HepG2 (cell line): ENCODE results near the gene SORBS2. TPM values are rescaled to one million over a fixed set of nuclear protein-coding genes. Genes with fewer than 3 reads are reported as not detected.

Experiments used
- ATAD3A ChIP-seq: sonication (generic); formaldehyde crosslinking; IDR thresholded peaks from 2 replicates; pipeline ENCODE4 v1.4.0; 2020; ENCODE audit warnings: missing genetic modification reagents
- CERS6 ChIP-seq: sonication (generic); formaldehyde crosslinking; IDR thresholded peaks from 2 replicates; pipeline ENCODE4 v1.5.0; 2020; ENCODE audit warnings: missing genetic modification reagents
- DNMT1 ChIP-seq: sonication (generic); formaldehyde crosslinking; IDR thresholded peaks from 2 replicates; pipeline ENCODE4 v1.5.1; 2020; ENCODE audit warnings: mild to moderate bottlenecking, missing genetic modification reagents
- ERF ChIP-seq: IDR thresholded peaks from 2 replicates; pipeline ENCODE4 v1.6.1; 2018; ENCODE audit warnings: missing biosample characterization, missing genetic modification reagents
- FOXO1 ChIP-seq: sonication (generic); formaldehyde crosslinking; IDR thresholded peaks from 2 replicates; pipeline ENCODE4 v1.4.0; 2020; ENCODE audit warnings: missing genetic modification reagents
- FOXO4 ChIP-seq: sonication (generic); formaldehyde crosslinking; conservative IDR thresholded peaks from 2 replicates; pipeline ENCODE4 v1.8.1; 2023; ENCODE audit warnings: missing genetic modification reagents
- HIC2 ChIP-seq: sonication (generic); formaldehyde crosslinking; IDR thresholded peaks from 2 replicates; pipeline ENCODE4 v1.9.0; 2022; ENCODE audit warnings: low read depth, missing genetic modification reagents
- NFAT5 ChIP-seq: sonication (generic); formaldehyde crosslinking; IDR thresholded peaks from 2 replicates; pipeline ENCODE4 v1.4.0; 2020; ENCODE audit warnings: missing genetic modification reagents
- PAF1 ChIP-seq: IDR thresholded peaks from 2 replicates; pipeline ENCODE4 v1.6.1; 2016; ENCODE audit warnings: missing genetic modification reagents, missing compliant biosample characterization
- PAX8 ChIP-seq: sonication (generic); formaldehyde crosslinking; IDR thresholded peaks from 2 replicates; pipeline ENCODE4 v1.8.0; 2022; ENCODE audit warnings: mild to moderate bottlenecking, missing genetic modification reagents, borderline replicate concordance
- RELA ChIP-seq: sonication (generic); formaldehyde crosslinking; IDR thresholded peaks from 2 replicates; pipeline ENCODE4 v1.4.0; 2020; ENCODE audit warnings: missing genetic modification reagents
- TERF1 ChIP-seq: sonication (generic); formaldehyde crosslinking; IDR thresholded peaks from 2 replicates; pipeline ENCODE4 v1.8.0; 2022; ENCODE audit warnings: mild to moderate bottlenecking, missing genetic modification reagents, moderate library complexity
- ZFP62 ChIP-seq: sonication (generic); formaldehyde crosslinking; IDR thresholded peaks from 2 replicates; pipeline ENCODE4 v1.4.0; 2020; ENCODE audit warnings: missing genetic modification reagents
- ZNF10 ChIP-seq: sonication (generic); formaldehyde crosslinking; IDR thresholded peaks from 2 replicates; pipeline ENCODE4 v1.4.0; 2020; ENCODE audit warnings: mild to moderate bottlenecking, low read depth, missing genetic modification reagents, borderline replicate concordance
- ZNF546 ChIP-seq: sonication (generic); formaldehyde crosslinking; conservative IDR thresholded peaks from 2 replicates; pipeline ENCODE4 v1.8.1; 2023; ENCODE audit warnings: mild to moderate bottlenecking, missing genetic modification reagents
- ZNF552 ChIP-seq: sonication (generic); formaldehyde crosslinking; IDR thresholded peaks from 2 replicates; pipeline ENCODE4 v1.9.0; 2022; ENCODE audit warnings: missing genetic modification reagents, mild to moderate bottlenecking, borderline replicate concordance
- ZNF572 ChIP-seq: sonication (generic); formaldehyde crosslinking; IDR thresholded peaks from 2 replicates; pipeline ENCODE4 v1.5.1; 2020; ENCODE audit warnings: mild to moderate bottlenecking, missing genetic modification reagents
- ZNF644 ChIP-seq: IDR thresholded peaks from 2 replicates; pipeline ENCODE4 v1.6.1; 2016; ENCODE audit warnings: low read depth
- ZNF839 ChIP-seq: sonication (generic); formaldehyde crosslinking; IDR thresholded peaks from 2 replicates; pipeline ENCODE4 v1.4.0; 2020; ENCODE audit warnings: missing genetic modification reagents, mild to moderate bottlenecking, borderline replicate concordance
- ZNF883 ChIP-seq: sonication (generic); formaldehyde crosslinking; IDR thresholded peaks from 2 replicates; pipeline ENCODE4 v1.5.1; 2020; ENCODE audit warnings: mild to moderate bottlenecking, missing genetic modification reagents; ENCODE audit errors: not compliant biosample characterization
- ZSCAN22 ChIP-seq: sonication (generic); formaldehyde crosslinking; IDR thresholded peaks from 2 replicates; pipeline ENCODE4 v1.4.0; 2020; ENCODE audit warnings: mild to moderate bottlenecking, missing genetic modification reagents
- ZSCAN9 ChIP-seq: IDR thresholded peaks from 2 replicates; pipeline ENCODE4 v1.6.1; 2016; ENCODE audit warnings: borderline replicate concordance
- polyA plus RNA-seq, 8 experiments: library from polyadenylated mRNA; depleted of rRNA in 3 of 8; stranded (reverse) in 7 of 8; unstranded in 1 of 8; fragments of >200 nt; fragmentation: Illumina TruSeq in 4 of 8; extraction: Trizol in 4 of 8; gene quantifications; 2 replicates each; pipeline versions ENCODE4 v1.2.1 to v1.2.3, GENCODE V29; 2011 to 2016; ENCODE audit warnings: low read depth in 4 of 8, missing spikeins in 1 of 8, mixed read lengths in 1 of 8; ENCODE audit not compliant: insufficient read depth in 1 of 8
- total RNA-seq, 5 experiments: library from RNA; depleted of rRNA; stranded (reverse); fragments of >200 nt; fragmentation: Illumina TruSeq; extraction: Trizol; gene quantifications; 2 replicates each; pipeline ENCODE4 v1.2.3, GENCODE V29; 2016; ENCODE audit warnings: low read depth in 1 of 5

The SORBS2 gene
- total and polyA plus RNA-seq, 2 of the 13 experiments (the other 11 are each of a cell fraction or from before 2014, with no cell fraction given) = 25.0 to 80.5 TPM

GRCh38 chr4:185713731-185714130, 98.3 kb downstream of the SORBS2 start (continued):
- TF ChIP-seq FOXO4 (no peak), ZNF644 (CRISPR knock-in tag) (peak; percentile 86), ZSCAN22 (CRISPR knock-in tag) (no peak), ERF (CRISPR knock-in tag) (no peak), DNMT1 (CRISPR knock-in tag) (no peak), ZNF10 (no peak), ZFP62 (no peak), PAX8 (CRISPR knock-in tag) (no peak), RELA (CRISPR knock-in tag) (no peak), ZNF552 (CRISPR knock-in tag) (no peak), FOXO1 (CRISPR knock-in tag) (peak; percentile 72; the same call in 1 of the 2 replicates), ZNF546 (CRISPR knock-in tag) (no peak), NFAT5 (CRISPR knock-in tag) (no peak), ATAD3A (CRISPR knock-in tag) (no peak), ZSCAN9 (CRISPR knock-in tag) (0 out of 2 replicates have a peak, but pooled peaks have one; percentile 27), ZNF839 (CRISPR knock-in tag) (no peak), PAF1 (CRISPR knock-in tag) (no peak), CERS6 (CRISPR knock-in tag) (no peak), ZNF572 (CRISPR knock-in tag) (no peak), ZNF883 (CRISPR knock-in tag) (no peak), HIC2 (no peak), TERF1 (CRISPR knock-in tag) (no peak)
